Stimulated activated naive B cell treated with anti-CD40 and anti-IgM and Interleukin-4, amounts not matched to agents 10 μg/mL and 1 μg/mL and 100 μg/mL, for 72 hours (primary cell): Measurements from ENCODE around the gene PINLYP.

ENCODE experiments used
- ATAC-seq, 2 donors: fragments of 150-1000 bp; cut with Tn5 transposase; replicated peaks; 2 replicates each; pipeline ENCODE4 v1.10.0; 2021; ENCODE audit warnings: moderate library complexity in 1 of 2
- DNase-seq: peaks from one replicate; pipeline ENCODE4 v3.0.0; 2021
- H3K27ac Mint-ChIP-seq: one replicate; pipeline ENCODE4 v1.8.0; 2022; ENCODE audit warnings: mild to moderate bottlenecking, mixed read lengths
- H3K27me3 Mint-ChIP-seq, 2 donors: one replicate each; pipeline ENCODE4 v1.8.0; 2022; ENCODE audit warnings: mixed read lengths in 2 of 2
- H3K36me3 Mint-ChIP-seq, 2 donors: one replicate each; pipeline ENCODE4 v1.8.0; 2022; ENCODE audit warnings: mixed read lengths in 2 of 2, mild to moderate bottlenecking in 1 of 2
- H3K4me1 Mint-ChIP-seq, 2 donors: one replicate each; pipeline ENCODE4 v1.8.0; 2022; ENCODE audit warnings: mixed read lengths in 2 of 2, mild to moderate bottlenecking in 1 of 2
- H3K4me3 Mint-ChIP-seq, 2 donors: one replicate each; pipeline ENCODE4 v1.8.0; 2022; ENCODE audit warnings: mild to moderate bottlenecking in 2 of 2, mixed read lengths in 2 of 2, moderate library complexity in 1 of 2
- H3K9me3 Mint-ChIP-seq, 2 donors: one replicate each; pipeline ENCODE4 v1.8.0; 2022; ENCODE audit warnings: mixed read lengths in 2 of 2, mild to moderate bottlenecking in 1 of 2

The PINLYP gene

DNA sequence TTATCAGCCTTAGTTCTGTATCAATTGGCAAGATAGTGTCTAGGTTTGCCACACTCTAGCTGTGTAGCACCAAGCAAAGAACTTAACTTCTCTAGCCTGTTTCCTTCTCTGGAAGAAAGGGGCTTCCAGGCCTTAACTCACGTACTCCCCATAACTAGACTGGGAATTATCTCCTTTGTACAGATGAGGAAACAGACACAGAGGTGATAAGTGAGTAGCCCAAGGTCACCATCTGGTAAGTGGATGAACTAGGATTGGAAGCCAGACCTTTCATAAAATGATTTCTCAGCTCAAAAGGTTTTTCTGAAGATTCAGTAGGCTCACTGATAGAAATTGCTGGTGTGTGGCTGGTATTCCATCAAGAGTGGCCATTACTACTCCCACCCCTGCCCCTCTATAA is 40.7 kb downstream of the PINLYP start:
- Mint-ChIP-seq H3K4me3 (no peak overlapping the region), H3K9me3 (no peaks in the 10 kb centered on the region), H3K36me3 (peaks cover 22 to 28% of the 10 kb centered on the region in 2 donors), H3K27me3 (no peaks in the 10 kb centered on the region), H3K27ac (no peak overlapping the region), H3K4me1 (peaks cover 22% of the 10 kb centered on the region in 2 donors)
- no peak for DNase-seq
- no peak for ATAC-seq

DNA sequence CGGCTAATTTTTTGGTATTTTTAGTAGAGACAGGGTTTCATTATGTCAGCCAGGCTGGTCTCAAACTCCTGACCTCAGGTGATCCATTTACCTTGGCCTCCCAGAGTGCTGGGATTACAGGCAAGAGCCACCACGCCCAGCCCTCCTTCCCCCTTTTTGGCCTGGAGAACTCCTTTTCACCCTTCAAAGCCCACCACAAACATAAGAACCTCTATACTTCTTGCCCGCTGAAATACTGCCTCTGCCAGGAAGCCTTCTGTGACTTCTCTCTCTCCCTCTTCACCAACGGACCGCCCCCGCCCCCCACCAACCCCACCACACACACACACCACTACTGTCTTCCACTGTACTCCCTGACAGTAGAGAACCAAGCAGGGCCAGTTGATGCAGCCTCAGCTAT is 41.4 kb downstream of the PINLYP start:
- H3K36me3 Mint-ChIP-seq: peaks cover 17 to 23% of the 10 kb centered on the region in 2 donors
- DNase-seq (no peak), ATAC-seq (no peak)
- no peak overlapping the region for H3K27ac Mint-ChIP-seq
- H3K9me3 Mint-ChIP-seq: no peaks in the 10 kb centered on the region
- H3K4me3 Mint-ChIP-seq: no peak overlapping the region
- H3K27me3 Mint-ChIP-seq: no peaks in the 10 kb centered on the region
- H3K4me1 Mint-ChIP-seq: peaks cover 17 to 22% of the 10 kb centered on the region in 2 donors

DNA sequence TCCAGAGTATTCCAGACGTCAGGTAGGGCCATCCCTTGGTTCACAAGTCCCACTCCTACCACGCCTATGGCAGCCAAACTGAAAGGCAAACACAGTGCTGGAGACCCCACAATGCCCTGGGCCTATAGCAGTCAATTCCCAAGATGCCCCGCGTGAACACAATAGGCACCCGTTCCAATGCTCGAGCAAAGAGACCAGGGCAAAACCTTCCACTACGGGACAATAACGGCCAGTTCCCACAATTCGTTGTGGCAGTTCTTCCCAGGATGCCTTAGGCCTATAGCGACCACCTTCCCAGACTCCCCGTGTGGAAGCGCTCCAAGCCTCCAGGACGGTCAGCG is 43.3 kb downstream of the PINLYP start:
- ATAC-seq (peak; percentile 64 to 66), DNase-seq (no peak)
- Mint-ChIP-seq H3K4me3 (peak overlapping the region; percentile 94 to 97), H3K27me3 (no peaks in the 10 kb centered on the region), H3K36me3 (peaks cover 5 to 6% of the 10 kb centered on the region in 2 donors), H3K4me1 (peaks cover 12 to 26% of the 10 kb centered on the region in 2 donors), H3K27ac (peak overlapping the region; percentile 99), H3K9me3 (no peaks in the 10 kb centered on the region)

DNA sequence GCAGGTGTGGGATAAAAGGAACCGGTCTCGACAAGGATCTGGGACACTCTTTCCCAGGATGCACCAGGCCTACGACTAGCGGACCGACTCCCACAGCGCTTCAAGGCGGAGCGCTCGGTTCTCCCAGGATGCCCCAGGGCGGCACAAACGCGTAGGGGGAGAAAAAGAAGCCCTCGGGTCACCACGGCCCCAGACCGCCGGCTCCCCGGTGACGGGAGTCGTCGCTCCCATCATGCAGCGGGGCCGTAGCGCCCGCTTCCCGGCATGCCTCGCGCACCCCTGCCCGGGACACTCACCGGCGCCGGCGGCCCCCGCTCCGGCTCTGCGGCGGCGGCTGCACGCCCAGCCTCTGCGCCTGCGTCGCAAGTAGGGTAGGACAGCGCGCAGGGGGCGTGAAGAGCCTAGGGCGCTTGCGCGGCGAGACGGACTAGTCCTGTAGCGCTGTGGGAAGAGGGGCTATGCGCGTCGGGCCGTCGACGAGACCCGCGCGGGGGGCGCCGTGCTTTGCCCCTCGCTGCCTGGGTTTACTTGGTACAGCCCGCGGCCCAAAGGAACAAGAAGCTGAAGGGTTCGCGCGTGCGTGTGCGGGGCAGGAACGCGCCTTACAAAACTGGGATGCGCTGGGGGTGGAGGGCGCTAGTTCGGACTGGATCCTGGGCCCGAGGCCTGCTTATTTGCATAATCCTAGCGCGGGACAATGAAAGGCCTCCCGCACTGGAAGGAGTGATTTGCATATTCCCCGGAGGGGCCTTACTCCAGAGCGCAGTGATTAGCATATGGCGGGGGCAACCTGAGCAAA is 43.9 kb downstream of the PINLYP start, which contains the start of gene ZNF428:
ZNF428 (minus strand) TSS at position 368 of the 799 bp plus-strand sequence. CDS start 5,325 bp downstream, outside the sequence.
- no peaks in the 10 kb centered on the region for H3K27me3 Mint-ChIP-seq
- peak; percentile 89 for DNase-seq
- peaks cover 12 to 22% of the 10 kb centered on the region in 2 donors for H3K4me1 Mint-ChIP-seq
- ATAC-seq: peak; percentile 88 to 89
- peaks cover 4% of the 10 kb centered on the region in 2 donors for H3K36me3 Mint-ChIP-seq
- peak within 1 kb of the TSS; percentile 99 for H3K27ac Mint-ChIP-seq
- H3K4me3 Mint-ChIP-seq: peak within 1 kb of the TSS; percentile 94 to 97
- H3K9me3 Mint-ChIP-seq: no peaks in the 10 kb centered on the region

DNA sequence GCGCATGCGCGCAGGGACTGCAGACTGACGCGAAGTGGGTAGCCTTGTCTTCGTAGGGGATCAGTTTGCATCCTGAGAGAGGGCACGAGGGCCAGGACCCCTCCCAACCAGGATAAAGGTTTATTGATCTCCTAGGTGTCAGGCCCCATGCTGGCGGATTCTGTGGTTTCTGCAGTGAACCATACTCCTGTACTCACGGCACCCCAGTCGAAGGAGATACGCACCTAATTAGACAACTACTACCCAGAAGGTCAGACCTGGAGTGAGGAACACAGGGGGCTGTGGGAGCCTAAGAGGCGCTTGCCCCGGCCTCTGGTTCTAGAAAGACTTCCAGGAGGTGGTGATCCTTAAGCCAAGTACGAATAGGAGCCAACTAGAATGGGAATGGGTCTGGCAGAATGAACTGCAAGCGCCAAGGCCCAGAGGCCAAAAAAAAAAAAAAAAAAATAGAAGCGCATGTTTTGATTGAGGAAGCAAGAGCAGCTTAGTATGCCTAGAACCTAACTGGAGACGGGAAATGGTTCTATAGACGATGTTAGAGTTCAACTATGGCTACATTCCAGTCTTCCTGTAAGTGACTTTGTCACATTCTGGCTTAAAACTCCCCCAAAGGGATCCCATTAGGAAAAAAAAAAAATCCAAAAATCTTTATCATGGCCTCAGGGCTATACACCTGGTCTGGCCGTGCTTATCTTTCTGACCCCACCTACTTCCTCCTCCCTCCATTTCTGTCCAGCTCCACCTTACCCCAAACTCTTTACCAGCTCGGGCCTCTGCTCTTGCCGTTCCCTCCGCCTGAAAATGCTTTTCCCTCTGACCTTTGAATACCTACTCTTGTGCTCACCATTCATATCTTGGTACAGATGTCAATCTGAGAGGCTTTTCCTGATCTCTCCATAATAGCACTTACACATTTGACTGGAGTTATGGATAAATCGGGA is 44.7 kb downstream of the PINLYP start:
- peak; percentile 8 for ATAC-seq
- Mint-ChIP-seq H3K4me3 (peak overlapping the region; percentile 94 to 97), H3K27ac (peak overlapping the region; percentile 99), H3K36me3 (peaks cover 4% of the 10 kb centered on the region in 2 donors), H3K27me3 (no peaks in the 10 kb centered on the region), H3K9me3 (no peaks in the 10 kb centered on the region), H3K4me1 (peaks cover 12 to 26% of the 10 kb centered on the region in 2 donors)
- DNase-seq: no peak

DNA sequence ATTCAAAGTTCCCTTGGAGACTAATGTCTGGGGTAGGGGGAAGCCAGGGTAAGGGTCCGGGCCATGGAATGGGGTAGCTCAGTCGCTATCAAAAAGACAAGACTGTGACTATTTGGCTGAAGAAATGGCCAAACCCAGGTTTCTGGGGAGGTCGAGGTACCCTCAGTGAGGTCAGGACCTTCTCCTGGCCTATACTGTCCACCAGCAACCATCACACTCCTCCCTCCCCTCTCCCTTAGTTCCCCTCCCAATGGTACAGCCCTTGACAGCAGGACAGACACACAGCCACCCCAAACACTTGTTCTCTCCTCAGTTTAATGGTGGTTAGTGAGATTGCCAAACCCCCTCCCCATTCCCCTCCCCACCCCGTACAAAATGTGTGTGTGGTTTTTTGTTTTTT is 46.5 kb downstream of the PINLYP start:
- H3K27me3 Mint-ChIP-seq: peaks cover 15% of the 10 kb centered on the region in 2 donors
- no peaks in the 10 kb centered on the region for H3K9me3 Mint-ChIP-seq
- no peak for DNase-seq
- no peak for ATAC-seq
- H3K27ac Mint-ChIP-seq: no peak overlapping the region
- no peak overlapping the region for H3K4me3 Mint-ChIP-seq
- peaks cover 4% of the 10 kb centered on the region in 2 donors for H3K36me3 Mint-ChIP-seq
- peaks cover 22 to 36% of the 10 kb centered on the region in 2 donors for H3K4me1 Mint-ChIP-seq

DNA sequence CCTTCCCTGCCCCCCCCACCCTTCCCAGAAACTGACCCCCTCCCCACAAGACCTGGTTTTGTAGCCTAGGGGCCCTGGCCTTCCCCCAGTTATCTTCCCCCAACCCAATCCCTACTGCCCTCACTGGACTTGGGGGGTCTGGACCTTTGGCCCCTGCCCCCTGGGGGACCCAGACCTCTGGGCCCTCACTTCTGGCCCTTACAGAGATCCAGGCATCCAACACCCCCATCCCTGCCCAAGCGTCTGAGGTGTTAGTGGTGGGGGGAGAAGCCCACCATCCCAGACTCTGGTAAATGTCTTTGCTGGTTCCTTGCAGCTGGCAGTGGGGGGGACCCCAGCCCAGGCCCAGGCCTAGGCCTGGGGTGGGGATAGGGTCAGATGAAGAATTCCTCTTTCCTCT is 47.4 kb downstream of the PINLYP start:
- peaks cover 22 to 36% of the 10 kb centered on the region in 2 donors for H3K4me1 Mint-ChIP-seq
- ATAC-seq: no peak
- peaks cover 4% of the 10 kb centered on the region in 2 donors for H3K36me3 Mint-ChIP-seq
- H3K9me3 Mint-ChIP-seq: no peaks in the 10 kb centered on the region
- H3K27ac Mint-ChIP-seq: no peak overlapping the region
- DNase-seq: no peak
- H3K4me3 Mint-ChIP-seq: no peak overlapping the region
- peaks cover 20 to 24% of the 10 kb centered on the region in 2 donors for H3K27me3 Mint-ChIP-seq

DNA sequence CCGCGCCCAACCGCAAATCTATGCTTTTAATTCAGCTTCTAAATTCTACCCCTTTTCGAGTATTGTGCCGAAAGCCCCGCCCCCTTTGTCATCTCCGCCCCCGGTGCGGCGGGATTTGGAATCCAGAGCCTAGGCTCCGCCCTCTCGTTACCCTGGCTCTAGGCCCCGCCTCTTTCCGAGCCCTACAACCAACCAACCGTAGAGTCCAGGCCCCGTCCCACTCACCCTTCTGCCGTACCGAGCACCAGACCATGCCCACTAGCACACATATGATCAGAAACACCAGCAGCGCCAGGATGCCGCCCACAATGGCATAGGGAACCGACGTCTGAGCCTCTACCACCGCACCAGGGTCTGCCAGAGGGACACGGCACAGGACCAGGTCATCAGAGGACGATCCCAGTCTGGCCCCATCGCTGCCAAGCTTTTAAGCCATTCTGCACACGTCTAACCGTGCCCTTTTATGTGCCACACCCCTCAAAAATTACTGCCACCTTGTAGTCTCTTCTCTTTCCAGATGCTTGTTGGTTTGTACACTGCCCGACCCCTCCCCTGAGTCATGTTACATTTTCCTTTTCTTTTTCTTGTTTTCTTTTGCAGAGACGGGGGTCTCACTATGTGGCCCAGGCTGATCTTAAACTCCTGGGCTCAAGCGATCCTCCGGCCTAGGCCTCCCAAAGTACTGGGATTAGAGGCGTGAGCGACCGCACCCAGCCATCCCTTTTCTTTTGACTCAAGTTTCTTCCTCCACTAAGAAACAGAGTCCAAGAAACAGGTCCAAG is 48.5 kb downstream of the PINLYP start:
- ATAC-seq (no peak), DNase-seq (no peak)
- H3K4me1 Mint-ChIP-seq: peaks cover 22 to 36% of the 10 kb centered on the region in 2 donors
- H3K27ac Mint-ChIP-seq: no peak overlapping the region
- H3K36me3 Mint-ChIP-seq: peaks cover 2 to 4% of the 10 kb centered on the region in 2 donors
- H3K9me3 Mint-ChIP-seq: no peaks in the 10 kb centered on the region
- H3K4me3 Mint-ChIP-seq: no peak overlapping the region
- peaks cover 20 to 25% of the 10 kb centered on the region in 2 donors for H3K27me3 Mint-ChIP-seq

DNA sequence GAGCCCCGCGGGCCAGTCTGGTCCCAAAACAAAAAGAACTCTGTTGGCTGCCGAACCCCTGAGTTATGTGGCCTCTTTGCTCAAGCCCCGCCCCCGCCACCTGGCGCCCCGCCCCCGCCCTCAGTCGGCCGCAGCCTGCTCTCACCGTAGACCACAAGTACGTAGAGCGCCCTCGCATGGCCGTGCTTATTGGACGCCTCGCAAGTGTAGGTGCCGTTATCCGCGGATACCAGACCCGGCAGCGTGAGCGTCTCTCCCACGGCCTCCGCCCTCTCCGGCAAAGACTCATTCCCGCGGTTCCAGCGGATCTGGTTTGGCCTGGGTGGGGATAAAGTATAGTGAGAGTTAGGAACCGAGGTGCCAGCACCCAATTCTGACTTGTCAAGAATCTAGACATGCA is 49.3 kb downstream of the PINLYP start:
- peaks cover 20 to 34% of the 10 kb centered on the region in 2 donors for H3K4me1 Mint-ChIP-seq
- H3K27ac Mint-ChIP-seq: no peak overlapping the region
- DNase-seq: peak; percentile 62
- peak; percentile 79 to 86 for ATAC-seq
- peak overlapping the region in 1 of 2 donors; percentile 25 for H3K4me3 Mint-ChIP-seq
- peaks cover 2 to 4% of the 10 kb centered on the region in 2 donors for H3K36me3 Mint-ChIP-seq
- no peaks in the 10 kb centered on the region for H3K9me3 Mint-ChIP-seq
- H3K27me3 Mint-ChIP-seq: peaks cover 20 to 25% of the 10 kb centered on the region in 2 donors

DNA sequence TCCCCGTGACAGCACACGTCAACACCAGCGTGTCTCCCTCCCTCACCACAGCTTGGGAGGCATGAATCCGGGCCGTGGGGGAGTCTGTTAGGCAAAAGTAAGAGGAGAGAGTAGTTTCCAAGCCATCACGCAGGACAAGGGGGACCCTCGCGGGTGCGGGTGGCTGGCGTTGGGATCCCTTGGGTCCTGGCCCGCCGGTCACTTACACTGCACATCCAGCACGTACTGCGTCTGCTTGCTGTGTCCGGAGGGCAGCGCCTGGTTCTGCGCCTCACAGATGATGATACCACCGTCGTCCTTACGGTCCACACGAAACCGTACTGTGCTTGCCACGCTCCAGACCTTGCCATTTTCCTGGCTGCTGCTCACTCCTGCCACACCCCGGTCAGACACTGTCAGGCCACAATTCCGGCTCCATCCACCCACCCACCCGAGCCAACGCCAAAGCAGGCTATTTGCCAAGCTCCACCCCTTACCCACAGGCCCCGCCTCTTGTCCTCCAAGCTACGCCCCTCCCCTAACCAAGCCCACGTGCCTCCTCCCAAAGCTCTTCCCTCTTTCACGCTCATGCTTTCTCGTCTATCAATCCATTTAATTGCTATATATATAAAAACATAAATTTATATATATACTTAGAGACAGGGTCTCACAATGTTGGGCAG is 50.4 kb downstream of the PINLYP start:
- peaks cover 20 to 25% of the 10 kb centered on the region in 2 donors for H3K27me3 Mint-ChIP-seq
- ATAC-seq (peak in 1 of 2 donors; percentile 41), DNase-seq (no peak)
- no peaks in the 10 kb centered on the region for H3K9me3 Mint-ChIP-seq
- no peak overlapping the region for H3K27ac Mint-ChIP-seq
- peaks cover 15 to 23% of the 10 kb centered on the region in 2 donors for H3K4me1 Mint-ChIP-seq
- H3K36me3 Mint-ChIP-seq: peaks cover 2 to 4% of the 10 kb centered on the region in 2 donors
- no peak overlapping the region for H3K4me3 Mint-ChIP-seq

DNA sequence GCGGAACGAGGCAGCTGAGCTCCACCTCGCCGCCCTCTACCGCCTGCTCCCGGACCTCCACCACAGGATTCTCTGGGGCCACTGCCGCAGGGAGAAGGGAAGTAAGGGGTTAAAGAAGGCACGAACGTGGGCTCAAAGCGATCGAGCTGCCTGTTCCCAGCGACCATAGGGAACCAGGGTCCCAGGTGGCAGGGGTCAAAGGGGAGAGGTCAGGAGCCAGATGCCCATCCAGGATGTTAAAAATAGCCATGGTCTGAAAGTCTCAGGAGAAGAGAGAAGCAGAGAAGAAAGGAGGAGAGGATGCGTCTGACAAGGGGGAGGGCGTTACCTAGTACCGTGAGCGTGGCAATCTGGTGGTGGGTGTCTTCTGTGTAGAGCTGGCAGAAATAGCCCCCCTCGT is 51.2 kb downstream of the PINLYP start:
- Mint-ChIP-seq H3K27ac (no peak overlapping the region), H3K9me3 (no peaks in the 10 kb centered on the region), H3K27me3 (peaks cover 20 to 25% of the 10 kb centered on the region in 2 donors), H3K4me1 (peaks cover 15 to 23% of the 10 kb centered on the region in 2 donors), H3K4me3 (no peak overlapping the region), H3K36me3 (peaks cover 2 to 4% of the 10 kb centered on the region in 2 donors)
- DNase-seq (no peak), ATAC-seq (no peak)

DNA sequence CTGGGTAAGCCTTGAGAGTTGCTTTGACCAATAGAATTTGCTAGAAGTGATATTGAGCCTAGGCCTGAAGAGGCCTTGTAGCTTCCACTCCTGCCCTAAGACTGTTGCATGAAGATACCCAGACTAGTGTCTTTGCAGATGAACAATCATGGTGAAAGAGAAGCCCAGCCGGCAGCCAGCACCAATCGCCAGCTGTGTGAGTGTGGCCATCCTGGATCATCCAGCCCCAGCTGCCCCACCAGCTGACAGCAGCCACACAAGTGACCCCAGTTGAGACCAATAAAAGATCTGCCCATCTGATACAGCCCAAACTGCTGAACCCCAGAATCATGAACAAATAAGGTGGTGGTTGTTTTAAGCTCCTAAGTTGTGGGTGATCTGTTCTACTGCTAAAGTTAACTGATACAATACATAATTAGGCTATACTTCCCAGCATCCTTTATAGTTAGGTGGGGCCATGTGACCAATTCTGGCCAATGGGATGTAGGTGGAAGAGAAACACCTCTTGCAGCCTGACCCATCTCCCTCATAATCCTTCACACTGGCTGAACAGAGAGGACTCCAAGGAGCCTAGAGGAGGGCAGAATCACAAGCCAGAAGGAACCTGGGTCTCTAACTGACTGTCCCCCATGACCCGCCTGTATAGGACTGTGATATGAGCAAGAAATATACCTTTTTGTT is 53.2 kb downstream of the PINLYP start:
- no peak for ATAC-seq
- no peak overlapping the region for H3K4me3 Mint-ChIP-seq
- H3K36me3 Mint-ChIP-seq: peaks cover 2 to 3% of the 10 kb centered on the region in 2 donors

DNA sequence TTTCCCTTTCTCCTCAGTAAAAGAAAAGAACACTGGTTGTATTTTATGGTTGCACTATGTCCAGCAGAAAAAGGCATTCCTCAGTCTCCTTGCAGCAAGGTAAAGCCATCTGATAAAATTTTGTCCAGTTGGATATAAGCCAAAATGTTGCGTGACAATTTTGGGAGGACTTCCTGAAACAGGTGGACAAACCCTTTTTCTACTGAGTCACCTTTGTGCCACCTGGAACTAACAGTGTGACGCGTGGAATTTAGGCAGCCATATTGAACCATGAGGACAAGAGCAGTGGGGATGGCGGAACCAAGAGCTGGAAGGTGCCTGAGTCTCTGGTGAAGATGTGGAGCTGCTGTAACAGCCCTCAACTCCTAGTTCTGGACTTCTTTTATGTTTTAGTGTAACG is 55.9 kb downstream of the PINLYP start:
- Mint-ChIP-seq H3K36me3 (no peaks in the 10 kb centered on the region), H3K4me1 (peaks cover 8 to 19% of the 10 kb centered on the region in 2 donors), H3K27ac (no peak overlapping the region), H3K27me3 (peaks cover 29 to 49% of the 10 kb centered on the region in 2 donors), H3K4me3 (no peak overlapping the region), H3K9me3 (no peaks in the 10 kb centered on the region)
- ATAC-seq (no peak), DNase-seq (no peak)

More for the DNA sequence above, 53.2 kb downstream of the PINLYP start:
- H3K27ac Mint-ChIP-seq: no peak overlapping the region
- H3K9me3 Mint-ChIP-seq: no peaks in the 10 kb centered on the region
- DNase-seq: no peak
- H3K4me1 Mint-ChIP-seq: peaks cover 13 to 19% of the 10 kb centered on the region in 2 donors
- H3K27me3 Mint-ChIP-seq: peaks cover 24 to 38% of the 10 kb centered on the region in 2 donors
